ENCODE measurements around the gene SDHA.
A peak's percentile ranks its signal among the peaks of the same experiment; 100 is the strongest.
"Not testable (repeated sequence)": the region's sequence is repeated elsewhere in the genome, so short reads cannot be mapped to it uniquely, and the experiment has no call there.

SDHA gene

GRCh38 chr5:267716-268115 is 49.6 kb downstream of the SDHA start:
- no peak for DNase-seq (ENCODE audit: low read depth)
- no peak for TF ChIP-seq POLR2A (IDR thresholded peaks at IDR 0.05; ENCODE audit: extremely low read depth, insufficient read length)
- TF ChIP-seq, protein P1, sequence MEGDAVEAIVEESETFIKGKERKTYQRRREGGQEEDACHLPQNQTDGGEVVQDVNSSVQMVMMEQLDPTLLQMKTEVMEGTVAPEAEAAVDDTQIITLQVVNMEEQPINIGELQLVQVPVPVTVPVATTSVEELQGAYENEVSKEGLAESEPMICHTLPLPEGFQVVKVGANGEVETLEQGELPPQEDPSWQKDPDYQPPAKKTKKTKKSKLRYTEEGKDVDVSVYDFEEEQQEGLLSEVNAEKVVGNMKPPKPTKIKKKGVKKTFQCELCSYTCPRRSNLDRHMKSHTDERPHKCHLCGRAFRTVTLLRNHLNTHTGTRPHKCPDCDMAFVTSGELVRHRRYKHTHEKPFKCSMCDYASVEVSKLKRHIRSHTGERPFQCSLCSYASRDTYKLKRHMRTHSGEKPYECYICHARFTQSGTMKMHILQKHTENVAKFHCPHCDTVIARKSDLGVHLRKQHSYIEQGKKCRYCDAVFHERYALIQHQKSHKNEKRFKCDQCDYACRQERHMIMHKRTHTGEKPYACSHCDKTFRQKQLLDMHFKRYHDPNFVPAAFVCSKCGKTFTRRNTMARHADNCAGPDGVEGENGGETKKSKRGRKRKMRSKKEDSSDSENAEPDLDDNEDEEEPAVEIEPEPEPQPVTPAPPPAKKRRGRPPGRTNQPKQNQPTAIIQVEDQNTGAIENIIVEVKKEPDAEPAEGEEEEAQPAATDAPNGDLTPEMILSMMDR (IDR thresholded peaks at IDR 0.05; ENCODE audit: low read depth, low read length) = no peak
- TF ChIP-seq, protein P2, sequence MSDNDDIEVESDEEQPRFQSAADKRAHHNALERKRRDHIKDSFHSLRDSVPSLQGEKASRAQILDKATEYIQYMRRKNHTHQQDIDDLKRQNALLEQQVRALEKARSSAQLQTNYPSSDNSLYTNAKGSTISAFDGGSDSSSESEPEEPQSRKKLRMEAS (IDR thresholded peaks at IDR 0.05; ENCODE audit: low read depth, low read length) = no peak
- no peak for TF ChIP-seq MYC (IDR thresholded peaks at IDR 0.05; ENCODE audit: low read depth, low read length)
- H3K4me3 ChIP-seq (ENCODE audit: low read depth, low read length) = no peak overlapping the region

- TF ChIP-seq, protein P1 (IDR thresholded peaks at IDR 0.05; ENCODE audit: low read depth, low read length) = no peak
- TF ChIP-seq POLR2A (IDR thresholded peaks at IDR 0.05; ENCODE audit: extremely low read depth, insufficient read length) = no peak
- TF ChIP-seq, protein P2 (IDR thresholded peaks at IDR 0.05; ENCODE audit: low read depth, low read length) = no peak
- TF ChIP-seq MYC (IDR thresholded peaks at IDR 0.05; ENCODE audit: low read depth, low read length) = no peak
- no peak overlapping the region for H3K4me3 ChIP-seq (ENCODE audit: low read depth, low read length)
- peak; percentile 4 for DNase-seq (ENCODE audit: low read depth)
These were observed 52.2 kb downstream of the SDHA start for GRCh38 chr5:270340-270739.

DNA sequence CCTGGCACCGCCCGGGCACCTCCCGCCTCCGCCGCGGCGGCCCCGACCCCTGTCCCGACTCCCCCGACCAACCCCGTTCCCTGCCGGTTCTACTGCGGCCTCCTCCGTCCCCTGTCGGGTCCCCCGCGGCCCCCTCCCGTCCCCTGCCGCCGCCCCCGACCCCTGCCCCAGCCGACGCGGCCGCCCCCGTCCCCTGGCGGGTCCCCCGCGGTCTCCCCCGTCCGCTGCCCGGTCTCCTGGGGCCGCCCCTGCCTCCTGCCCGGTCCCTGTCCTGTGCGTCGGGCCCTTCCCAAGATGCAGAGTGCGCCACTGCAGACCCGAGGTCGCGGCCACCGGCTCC is 53.7 kb downstream of the SDHA start:
- DNase-seq (ENCODE audit: low read depth) = not testable (repeated sequence)
- H3K4me3 ChIP-seq (ENCODE audit: low read depth, low read length) = peak overlapping the region; percentile 67

GRCh38 chr5:273091-273490 is 55.0 kb downstream of the SDHA start:
- H3K4me3 ChIP-seq (ENCODE audit: low read depth, low read length) = peak overlapping the region; percentile 66
- DNase-seq (ENCODE audit: low read depth) = not testable (repeated sequence)

GRCh38 chr5:273491-273890 is 55.4 kb downstream of the SDHA start:
- peak overlapping the region; percentile 66 for H3K4me3 ChIP-seq (ENCODE audit: low read depth, low read length)

GRCh38 chr5:274346-274745 is 56.2 kb downstream of the SDHA start:
- not testable (repeated sequence) for DNase-seq (ENCODE audit: low read depth)
- H3K4me3 ChIP-seq (ENCODE audit: low read depth, low read length) = peak overlapping the region; percentile 6

More at GRCh38 chr5:273491-273890, 55.4 kb downstream of the SDHA start:
- DNase-seq (ENCODE audit: low read depth) = not testable (repeated sequence)

- H3K4me3 ChIP-seq (ENCODE audit: low read depth, low read length) = no peak overlapping the region
- no peak for TF ChIP-seq MYC (IDR thresholded peaks at IDR 0.05; ENCODE audit: low read depth, low read length)
- no peak for TF ChIP-seq POLR2A (IDR thresholded peaks at IDR 0.05; ENCODE audit: extremely low read depth, insufficient read length)
- TF ChIP-seq, protein P1 (IDR thresholded peaks at IDR 0.05; ENCODE audit: low read depth, low read length) = no peak
- TF ChIP-seq, protein P2 (IDR thresholded peaks at IDR 0.05; ENCODE audit: low read depth, low read length) = no peak
- DNase-seq (ENCODE audit: low read depth) = no peak
These were observed 60.5 kb downstream of the SDHA start for GRCh38 chr5:278646-279045.

- DNase-seq (ENCODE audit: low read depth) = not testable (repeated sequence)
These were observed 61.0 kb downstream of the SDHA start for GRCh38 chr5:279051-279665.

DNA sequence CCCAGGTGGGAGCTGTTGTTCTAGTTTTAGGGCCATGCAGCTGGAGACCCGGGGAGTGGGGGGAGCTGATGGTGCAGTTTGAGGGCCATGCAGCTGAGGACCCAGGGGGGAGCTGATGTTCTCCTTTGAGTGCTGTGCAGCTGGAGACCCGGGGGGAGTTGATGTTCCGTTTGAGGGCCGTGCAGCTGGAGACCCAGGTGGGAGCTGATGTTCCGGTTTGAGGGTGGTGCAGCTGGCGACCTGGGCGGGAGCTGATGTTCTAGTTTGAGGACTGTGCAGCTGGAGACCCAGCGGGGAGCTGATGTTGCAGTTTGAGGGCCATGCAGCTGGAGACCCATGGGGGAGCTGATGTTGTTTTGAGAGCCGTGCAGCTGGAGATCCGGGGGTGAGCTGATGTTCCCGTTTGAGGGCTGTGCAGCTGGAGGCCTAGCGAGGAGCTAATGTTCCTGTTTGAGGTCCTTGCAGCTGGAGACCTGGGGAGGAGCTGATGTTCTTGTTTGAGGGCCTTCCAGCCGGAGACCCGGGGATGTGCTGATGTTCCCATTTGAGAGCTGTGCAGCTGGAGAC is 68.0 kb downstream of the SDHA start:
- no peak for DNase-seq (ENCODE audit: low read depth)
- TF ChIP-seq, protein P1 (IDR thresholded peaks at IDR 0.05; ENCODE audit: low read depth, low read length) = no peak
- TF ChIP-seq POLR2A (IDR thresholded peaks at IDR 0.05; ENCODE audit: extremely low read depth, insufficient read length) (no peak), MYC (IDR thresholded peaks at IDR 0.05; ENCODE audit: low read depth, low read length) (no peak)
- TF ChIP-seq, protein P2 (IDR thresholded peaks at IDR 0.05; ENCODE audit: low read depth, low read length) = no peak
- H3K4me3 ChIP-seq (ENCODE audit: low read depth, low read length) = no peak overlapping the region

More at GRCh38 chr5:279051-279665, 61.0 kb downstream of the SDHA start:
- not testable (repeated sequence) for H3K4me3 ChIP-seq (ENCODE audit: low read depth, low read length)

DNA sequence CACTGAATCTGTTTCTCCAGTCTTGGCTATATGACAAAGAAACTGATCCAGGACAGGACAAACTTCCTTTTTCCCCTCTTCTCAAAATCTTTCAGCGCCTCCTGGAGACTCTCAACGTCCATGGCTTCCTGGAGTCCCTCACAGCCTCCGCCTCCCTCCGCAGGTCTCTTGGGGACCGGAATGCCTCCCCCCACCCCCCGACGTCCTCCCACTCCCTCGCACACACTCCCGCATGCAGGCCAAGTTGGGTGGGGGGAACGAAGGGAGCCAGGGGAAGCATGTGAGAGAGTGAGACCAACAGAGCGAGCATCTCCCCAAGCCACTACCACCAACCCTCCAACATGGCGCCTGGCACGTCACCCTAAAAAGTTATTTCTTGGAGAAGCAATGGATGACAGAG is 72.1 kb downstream of the SDHA start:
- not testable (repeated sequence) for DNase-seq (ENCODE audit: low read depth)

DNA sequence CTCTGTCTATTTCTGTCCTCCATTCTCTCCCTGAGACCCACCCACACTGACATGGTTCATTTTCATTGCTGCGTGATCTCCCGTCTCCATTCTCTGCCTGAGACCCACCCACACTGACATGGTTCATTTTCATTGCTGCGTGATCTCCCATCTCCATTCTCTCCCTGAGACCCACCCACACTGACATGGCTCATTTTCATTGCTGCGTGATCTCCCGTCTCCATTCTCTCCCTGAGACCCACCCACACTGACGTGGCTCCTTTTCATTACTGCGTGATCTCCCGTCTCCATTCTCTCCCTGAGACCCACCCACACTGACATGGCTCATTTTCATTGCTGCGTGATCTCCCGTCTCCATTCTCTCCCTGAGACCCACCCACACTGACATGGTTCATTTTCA is 73.2 kb downstream of the SDHA start:
- H3K4me3 ChIP-seq (ENCODE audit: low read depth, low read length); DNase-seq (ENCODE audit: low read depth): not testable (repeated sequence)

More for the DNA sequence above, 72.1 kb downstream of the SDHA start:
- not testable (repeated sequence) for H3K4me3 ChIP-seq (ENCODE audit: low read depth, low read length)

DNA sequence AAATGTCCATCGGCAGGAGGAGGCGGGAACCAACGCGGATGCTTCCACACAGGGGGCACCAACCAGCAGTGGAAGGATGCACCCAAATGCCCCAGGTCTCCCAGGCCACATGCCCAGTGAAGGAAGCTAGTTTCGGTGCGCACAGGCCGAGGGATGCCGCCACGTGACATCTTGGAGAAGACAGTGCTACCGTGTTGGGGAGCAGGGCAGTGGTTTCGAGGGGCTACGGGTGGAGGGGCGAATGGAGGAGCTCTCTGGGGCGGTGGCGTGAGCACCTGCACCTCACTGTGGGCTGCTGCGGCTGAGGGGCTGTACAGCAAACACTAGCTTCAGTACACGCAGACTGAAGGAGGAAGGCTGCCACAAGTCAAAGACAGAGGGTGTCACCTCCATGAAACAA is 76.7 kb downstream of the SDHA start:
- not testable (repeated sequence) for DNase-seq (ENCODE audit: low read depth); H3K4me3 ChIP-seq (ENCODE audit: low read depth, low read length)

All from NB4 (cell line).